SK-N-SH treated with all-trans-retinoic acid at 6 μM for 48 hours (cell line): Measurements from ENCODE around the gene PRICKLE1.

Source experiments
- ATAC-seq: fragments of 200-7000 bp; cut with Tn5 transposase; 3 replicates; pipeline ENCODE4 v1.9.1; 2020; ENCODE audit warnings: mild to moderate bottlenecking, moderate library complexity
- ARNTL ChIP-seq: fragments of 450-650 bp; formaldehyde crosslinking; IDR thresholded peaks from 2 replicates; pipeline ENCODE4 v1.5.0; 2020; ENCODE audit warnings: low read depth, mild to moderate bottlenecking, moderate library complexity, borderline replicate concordance
- CREB5 ChIP-seq: fragments of 250-450 bp; sonication (Bioruptor Pico); IDR thresholded peaks from 2 replicates; pipeline ENCODE4 v1.5.1; 2020; ENCODE audit warnings: low read depth, mild to moderate bottlenecking, moderate library complexity
- CSDC2 ChIP-seq: fragments of 250-450 bp; sonication (Bioruptor Pico); IDR thresholded peaks from 2 replicates; pipeline ENCODE4 v1.5.0; 2020; ENCODE audit warnings: mild to moderate bottlenecking, moderate library complexity
- CSRNP3 ChIP-seq: fragments of 250-450 bp; sonication (Bioruptor Pico); IDR thresholded peaks from 2 replicates; pipeline ENCODE4 v1.5.1; 2021; ENCODE audit warnings: mild to moderate bottlenecking, moderate library complexity
- ESRRG ChIP-seq: fragments of 250-450 bp; sonication (Bioruptor Pico); IDR thresholded peaks from 2 replicates; pipeline ENCODE4 v1.6.1; 2021; ENCODE audit warnings: mild to moderate bottlenecking
- GLIS3 ChIP-seq: fragments of 250-450 bp; sonication (Bioruptor Pico); IDR thresholded peaks from 2 replicates; pipeline ENCODE4 v1.5.0; 2020; ENCODE audit warnings: mild to moderate bottlenecking, moderate library complexity
- ISL1 ChIP-seq: fragments of 250-450 bp; sonication (Bioruptor Pico); IDR thresholded peaks from 2 replicates; pipeline ENCODE4 v2.1.2; 2022; ENCODE audit warnings: mild to moderate bottlenecking, moderate library complexity
- OSR1 ChIP-seq: fragments of 250-450 bp; sonication (Bioruptor Pico); IDR thresholded peaks from 2 replicates; pipeline ENCODE4 v1.8.0; 2022; ENCODE audit warnings: moderate library complexity, mild to moderate bottlenecking, inconsistent platforms
- PATZ1 ChIP-seq: fragments of 250-450 bp; sonication (Bioruptor Pico); IDR thresholded peaks from 2 replicates; pipeline ENCODE4 v1.8.0; 2020; ENCODE audit warnings: mild to moderate bottlenecking, moderate library complexity, borderline replicate concordance
- POU6F1 ChIP-seq: fragments of 250-450 bp; sonication (Bioruptor Pico); IDR thresholded peaks from 2 replicates; pipeline ENCODE4 v1.8.0; 2021; ENCODE audit warnings: low read depth, mild to moderate bottlenecking, moderate library complexity, borderline replicate concordance
- PPARA ChIP-seq: fragments of 250-450 bp; sonication (Bioruptor Pico); IDR thresholded peaks from 2 replicates; pipeline ENCODE4 v1.5.0; 2020; ENCODE audit warnings: mild to moderate bottlenecking, borderline replicate concordance
- RARB ChIP-seq: fragments of 250-450 bp; sonication (Bioruptor Pico); IDR thresholded peaks from 2 replicates; pipeline ENCODE4 v1.8.0; 2021; ENCODE audit warnings: mild to moderate bottlenecking, moderate library complexity
- SNAI2 ChIP-seq: fragments of 250-450 bp; sonication (Bioruptor Pico); IDR thresholded peaks from 2 replicates; pipeline ENCODE4 v1.5.0; 2020; ENCODE audit warnings: mild to moderate bottlenecking, moderate library complexity
- TOX ChIP-seq: fragments of 250-450 bp; sonication (Bioruptor Pico); IDR thresholded peaks from 2 replicates; pipeline ENCODE4 v1.8.0; 2021; ENCODE audit warnings: mild to moderate bottlenecking, moderate library complexity, borderline replicate concordance
- TSHZ2 ChIP-seq: fragments of 250-450 bp; sonication (Bioruptor Pico); IDR thresholded peaks from 2 replicates; pipeline ENCODE4 v1.5.0; 2020; ENCODE audit warnings: mild to moderate bottlenecking, moderate library complexity
- ZC3H10 ChIP-seq: fragments of 250-450 bp; sonication (Bioruptor Pico); IDR thresholded peaks from 2 replicates; pipeline ENCODE4 v1.5.1; 2021; ENCODE audit warnings: mild to moderate bottlenecking, moderate library complexity
- ZFP3 ChIP-seq: fragments of 250-450 bp; sonication (Bioruptor Pico); IDR thresholded peaks from 2 replicates; pipeline ENCODE4 v1.5.0; 2020; ENCODE audit warnings: mild to moderate bottlenecking, moderate library complexity
- ZFP30 ChIP-seq: fragments of 450-650 bp; formaldehyde crosslinking; IDR thresholded peaks from 2 replicates; pipeline ENCODE4 v1.5.0; 2022; ENCODE audit warnings: mild to moderate bottlenecking, moderate library complexity
- ZNF565 ChIP-seq: fragments of 450-650 bp; formaldehyde crosslinking; conservative IDR thresholded peaks from 2 replicates; pipeline ENCODE4 v1.5.0; 2020; ENCODE audit warnings: low read depth, mild to moderate bottlenecking, moderate library complexity
- ZNF70 ChIP-seq: fragments of 450-650 bp; formaldehyde crosslinking; IDR thresholded peaks from 2 replicates; pipeline ENCODE4 v1.5.0; 2020; ENCODE audit warnings: mild to moderate bottlenecking, moderate library complexity
- ZNF8 ChIP-seq: fragments of 450-650 bp; formaldehyde crosslinking; IDR thresholded peaks from 2 replicates; pipeline ENCODE4 v1.5.0; 2020; ENCODE audit warnings: mild to moderate bottlenecking, moderate library complexity

PRICKLE1 gene

GRCh38 chr12:42630314-42630713 lies 40.8 kb upstream of the PRICKLE1 start:
- TF ChIP-seq TOX (CRISPR knock-in tag) (no peak), ZFP30 (no peak), ESRRG (CRISPR knock-in tag) (no peak), ARNTL (CRISPR knock-in tag) (no peak), GLIS3 (CRISPR knock-in tag) (no peak), CSDC2 (no peak), CREB5 (no peak), TSHZ2 (CRISPR knock-in tag) (no peak), ISL1 (CRISPR knock-in tag) (no peak), ZNF8 (CRISPR knock-in tag) (no peak), OSR1 (CRISPR knock-in tag) (no peak), RARB (CRISPR knock-in tag) (no peak), CSRNP3 (CRISPR knock-in tag) (no peak), ZNF565 (CRISPR knock-in tag) (no peak), ZC3H10 (no peak), POU6F1 (CRISPR knock-in tag) (no peak), ZFP3 (no peak), ZNF70 (no peak), PPARA (CRISPR knock-in tag) (no peak), SNAI2 (CRISPR knock-in tag) (no peak)

GRCh38 chr12:42627151-42627550 lies 37.6 kb upstream of the PRICKLE1 start:
- ATAC-seq = no peak
- no peak for TF ChIP-seq ESRRG (CRISPR knock-in tag)
- TF ChIP-seq ZFP30 = no peak
- no peak for TF ChIP-seq ARNTL (CRISPR knock-in tag)
- no peak for TF ChIP-seq TSHZ2 (CRISPR knock-in tag)
- no peak for TF ChIP-seq ZFP3
- no peak for TF ChIP-seq OSR1 (CRISPR knock-in tag)
- no peak for TF ChIP-seq SNAI2 (CRISPR knock-in tag)
- TF ChIP-seq ZNF565 (CRISPR knock-in tag) = no peak
- TF ChIP-seq GLIS3 (CRISPR knock-in tag) = no peak
- TF ChIP-seq POU6F1 (CRISPR knock-in tag) = no peak
- no peak for TF ChIP-seq PATZ1 (CRISPR knock-in tag)
- TF ChIP-seq RARB (CRISPR knock-in tag) = no peak
- no peak for TF ChIP-seq CREB5

More at GRCh38 chr12:42630314-42630713, 40.8 kb upstream of the PRICKLE1 start:
- no peak for ATAC-seq
